ENCODE results near the gene DCST1.

Gene DCST1

GRCh38 chr1:155014709-155015508 is 18.7 kb upstream of the DCST1 start:
- no peak for DNase-seq (ENCODE audit: low read depth)
- H3K4me3 ChIP-seq (ENCODE audit: control insufficient read depth, low read depth, low read length): no peak overlapping the region
- no peak for TF ChIP-seq CTCF (IDR thresholded peaks at IDR 0.05; ENCODE audit: control insufficient read depth, insufficient read depth, low read depth, low read length, missing control alignments)

GRCh38 chr1:155015527-155016230 is 17.9 kb upstream of the DCST1 start:
- H3K4me3 ChIP-seq (ENCODE audit: control insufficient read depth, low read depth, low read length): no peak overlapping the region
- DNase-seq (ENCODE audit: low read depth): no peak
- TF ChIP-seq CTCF (IDR thresholded peaks at IDR 0.05; ENCODE audit: control insufficient read depth, insufficient read depth, low read depth, low read length, missing control alignments): no peak

- H3K4me3 ChIP-seq (ENCODE audit: control insufficient read depth, low read depth, low read length): no peak overlapping the region
- DNase-seq (ENCODE audit: low read depth): no peak
- TF ChIP-seq CTCF (IDR thresholded peaks at IDR 0.05; ENCODE audit: control insufficient read depth, insufficient read depth, low read depth, low read length, missing control alignments): no peak
Measured at GRCh38 chr1:155016231-155016831, 17.3 kb upstream of the DCST1 start.

DNA sequence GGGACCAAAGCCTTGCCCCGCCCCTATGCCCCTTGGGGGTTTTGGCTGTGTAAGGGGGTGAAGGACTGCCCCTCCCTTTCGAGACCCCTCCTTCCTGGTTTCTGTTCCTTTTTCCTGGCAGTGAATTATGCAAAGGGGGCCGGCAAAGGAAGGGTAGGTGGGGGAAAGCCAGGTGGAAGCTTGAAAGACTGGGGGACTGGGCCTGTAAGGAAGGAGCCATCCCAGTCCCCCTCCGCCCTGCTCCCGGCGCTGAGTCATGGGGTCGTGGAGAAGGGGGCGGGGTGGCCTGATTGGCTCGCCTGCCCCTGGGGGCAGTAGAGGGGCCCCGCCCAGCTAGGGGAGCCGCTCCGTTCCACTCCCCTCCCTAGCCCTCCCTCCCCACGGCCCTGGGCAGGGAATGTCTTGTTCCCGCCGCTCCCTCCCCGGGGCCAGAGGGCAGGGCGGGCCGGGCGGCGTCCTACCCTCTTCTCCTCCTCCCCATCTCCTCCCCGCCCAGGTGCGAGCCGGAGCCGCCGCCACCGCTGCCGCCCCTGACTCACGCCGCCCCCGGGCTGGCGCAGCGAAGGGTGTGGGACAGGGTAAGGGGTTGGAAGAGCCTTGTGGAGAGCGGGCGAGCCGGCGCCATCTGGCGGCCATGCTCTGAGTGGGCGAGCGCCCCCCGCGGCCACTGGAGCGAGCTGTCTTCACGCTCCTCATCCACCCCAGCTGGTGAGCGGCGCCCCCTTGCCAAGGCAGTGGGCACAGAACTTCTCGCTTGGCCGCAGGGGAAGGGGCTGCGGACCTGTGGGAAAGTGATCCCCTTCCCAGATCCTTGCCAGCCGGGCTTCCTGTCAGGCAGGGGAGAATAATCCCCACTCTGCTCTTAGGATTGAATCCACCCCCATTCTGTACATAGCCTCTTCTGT is 16.3 kb upstream of the DCST1 start:
- DNase-seq (ENCODE audit: low read depth): peak; percentile 35
- TF ChIP-seq CTCF (IDR thresholded peaks at IDR 0.05; ENCODE audit: control insufficient read depth, insufficient read depth, low read depth, low read length, missing control alignments): peak; percentile 99
- H3K4me3 ChIP-seq (ENCODE audit: control insufficient read depth, low read depth, low read length): peak overlapping the region; percentile 26

DNA sequence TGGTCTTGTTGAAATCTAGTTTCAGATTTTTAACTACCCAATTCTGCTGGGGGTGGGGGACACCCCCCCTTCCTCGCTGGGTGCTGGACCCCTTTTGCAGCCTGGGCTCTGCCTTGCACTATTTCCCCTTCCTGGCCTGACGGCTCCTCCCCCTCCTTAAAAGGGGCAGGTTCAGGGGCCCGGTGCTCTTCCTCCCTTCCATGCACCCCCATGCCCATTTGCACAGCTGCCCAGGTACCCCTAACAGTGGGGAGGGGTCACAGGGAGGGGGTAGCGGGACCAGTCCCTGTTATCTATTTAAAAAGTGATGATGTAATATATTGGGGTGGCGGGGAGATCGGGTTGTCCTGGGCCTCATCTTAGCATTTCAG is 15.7 kb upstream of the DCST1 start:
- TF ChIP-seq CTCF (IDR thresholded peaks at IDR 0.05; ENCODE audit: control insufficient read depth, insufficient read depth, low read depth, low read length, missing control alignments): no peak
- no peak for DNase-seq (ENCODE audit: low read depth)
- H3K4me3 ChIP-seq (ENCODE audit: control insufficient read depth, low read depth, low read length): no peak overlapping the region

All from AG09309 (cell line).